ENCODE results near the gene MRPL44.
"Not testable (repeated sequence)": the region's sequence is repeated elsewhere in the genome, so short reads cannot be mapped to it uniquely, and the experiment has no call there.

MRPL44 gene

DNA sequence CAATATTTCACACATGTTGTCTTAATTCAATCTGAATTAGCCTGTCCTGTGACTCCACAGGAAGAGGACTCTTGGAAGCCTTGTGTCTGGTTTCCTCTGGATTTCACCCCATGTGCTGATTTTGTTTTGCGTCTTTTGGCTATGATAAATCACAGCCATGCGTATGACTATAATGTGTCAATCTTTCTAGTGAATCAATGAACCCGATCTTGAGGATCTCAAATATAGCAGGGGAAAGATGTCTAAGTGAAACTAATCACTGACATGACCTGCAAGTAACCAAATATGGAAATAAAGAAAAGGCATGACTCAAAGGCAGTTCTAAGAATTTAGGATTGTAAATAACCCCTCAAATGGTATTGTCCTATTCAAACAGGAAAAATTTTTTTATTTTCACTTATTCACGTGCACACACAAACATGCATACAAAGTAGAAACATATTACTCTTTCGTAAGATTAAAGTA lies 20.4 kb upstream of the MRPL44 start:
- DNase-seq (ENCODE audit: low read depth), result no peak

- DNase-seq (ENCODE audit: low read depth), result no peak
Observed at GRCh38 chr2:223937535-223937934, 19.7 kb upstream of the MRPL44 start.

DNA sequence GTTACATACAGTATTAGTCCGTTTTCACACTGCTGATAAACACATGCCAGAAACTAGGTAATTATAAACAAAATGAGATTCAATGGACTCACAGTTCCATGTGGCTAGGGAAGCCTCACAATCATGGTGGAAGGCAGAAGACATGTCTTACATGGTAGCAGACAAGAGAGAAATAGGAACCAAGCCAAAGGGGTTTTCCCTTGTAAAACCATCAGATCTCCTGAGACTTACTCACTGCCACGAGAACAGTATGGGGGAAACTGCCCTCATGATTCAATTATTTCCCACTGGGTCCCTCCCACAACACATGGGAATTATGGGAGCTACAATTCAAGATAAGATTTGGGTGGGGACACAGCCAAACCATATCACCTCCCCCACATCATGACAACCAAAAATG lies 17.8 kb upstream of the MRPL44 start:
- not testable (repeated sequence) for DNase-seq (ENCODE audit: low read depth)

DNA sequence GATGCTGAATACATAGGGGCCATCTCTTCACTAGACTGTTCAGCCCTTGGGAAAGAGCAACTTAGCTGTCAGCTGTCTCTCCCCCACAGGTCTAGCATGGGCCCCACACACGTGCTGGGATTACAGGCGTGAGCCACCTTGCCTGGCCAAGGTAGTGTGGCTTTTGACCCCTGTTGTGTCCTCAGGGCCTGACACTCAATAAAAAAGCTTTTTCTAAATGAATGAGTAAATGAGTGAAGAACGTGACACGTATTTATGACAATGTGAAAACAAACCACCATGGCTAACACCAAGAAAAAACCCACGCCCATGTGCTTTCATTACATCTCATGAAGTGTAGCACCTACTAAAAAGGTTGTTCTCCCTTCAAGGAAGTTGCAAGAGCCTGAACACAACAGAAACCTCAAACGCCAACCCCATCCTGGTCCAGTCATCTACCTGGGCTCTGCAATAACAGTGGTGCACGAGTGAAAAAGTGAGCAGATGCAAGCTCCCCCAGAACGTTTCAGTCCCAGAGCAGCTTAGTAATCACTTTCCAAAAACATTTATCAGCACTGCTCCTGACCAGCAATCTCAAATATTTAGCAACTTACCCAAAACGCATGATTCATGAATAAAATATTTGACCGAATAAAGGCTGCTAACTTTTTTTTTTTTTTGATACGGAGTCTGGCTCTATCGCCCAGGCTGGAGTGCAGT lies 15.5 kb upstream of the MRPL44 start:
- DNase-seq (ENCODE audit: low read depth), result no peak

- no peak for DNase-seq (ENCODE audit: low read depth)
Observed at GRCh38 chr2:223943135-223943534, 14.1 kb upstream of the MRPL44 start.

DNA sequence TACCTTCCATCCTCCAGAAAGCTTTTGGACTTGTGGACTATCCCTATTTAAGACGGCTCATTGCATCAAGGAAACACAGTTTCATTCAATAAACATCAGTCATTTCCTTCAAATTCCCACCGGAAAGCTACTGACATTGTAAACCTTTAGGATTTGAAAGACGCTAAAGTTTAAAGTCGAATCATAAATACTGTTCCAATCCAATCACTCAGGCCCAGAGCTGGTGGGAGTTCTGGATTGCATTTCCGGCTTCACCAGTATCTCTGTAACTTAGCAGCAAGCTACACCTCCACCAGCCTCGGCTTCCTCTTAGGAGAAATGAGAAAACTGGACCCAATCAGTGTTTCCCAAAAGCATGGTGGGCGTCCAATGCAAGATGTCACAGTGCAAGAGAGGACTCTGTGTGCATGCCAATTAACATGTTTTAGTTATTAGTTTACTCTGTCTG lies 13.7 kb upstream of the MRPL44 start:
- DNase-seq (ENCODE audit: low read depth), result no peak

GRCh38 chr2:223944166-223944702 lies 13.0 kb upstream of the MRPL44 start:
- no peak for DNase-seq (ENCODE audit: low read depth)

DNA sequence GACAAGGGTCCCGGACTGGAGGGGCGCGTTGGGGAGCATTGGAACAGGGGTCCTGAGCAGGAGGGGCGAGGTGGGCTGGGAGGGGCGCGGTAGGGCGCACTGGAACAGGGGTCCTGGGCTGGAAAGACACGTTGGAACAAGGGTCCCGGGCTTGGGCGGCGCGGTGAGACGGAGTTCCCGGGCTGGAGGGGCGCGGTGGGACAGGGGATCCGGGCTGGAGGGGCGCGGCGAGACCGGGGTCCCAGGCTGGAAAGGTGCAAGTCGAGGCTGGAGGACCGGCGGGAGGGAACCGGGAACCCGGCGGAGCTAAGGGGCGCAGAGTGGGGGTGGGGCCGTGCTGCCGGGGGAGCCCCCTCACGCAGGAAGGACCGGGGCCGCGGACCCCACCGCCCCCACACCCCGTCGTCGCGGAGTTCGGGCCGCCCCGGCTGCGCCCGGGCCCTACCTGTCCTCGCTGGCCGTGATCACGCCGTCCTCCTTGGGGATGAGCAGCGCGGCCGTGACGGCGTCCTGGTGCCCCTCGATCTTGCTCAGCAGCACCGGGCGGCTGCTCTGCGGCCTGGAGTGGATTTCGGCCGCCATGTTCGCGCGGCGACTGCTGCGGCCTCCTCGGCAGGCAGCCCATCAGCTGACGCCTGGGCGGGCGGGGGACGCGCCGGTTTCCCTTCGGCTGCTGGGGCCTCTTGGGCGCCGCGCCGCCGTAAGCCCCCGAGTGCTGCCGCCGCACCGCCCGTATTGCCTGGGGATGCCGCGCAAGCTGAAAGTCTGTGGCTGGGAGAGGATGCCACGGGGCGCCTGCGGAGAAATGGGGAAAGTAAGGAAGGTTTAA lies 12.3 kb upstream of the MRPL44 start, which contains the start of gene WDFY1:
Gene WDFY1, minus strand, starts transcription at position 633 of the 829 bp plus-strand sequence. Its CDS starts 51 bp downstream, at position 582.
- DNase-seq (ENCODE audit: low read depth), result peak; percentile 66

DNA sequence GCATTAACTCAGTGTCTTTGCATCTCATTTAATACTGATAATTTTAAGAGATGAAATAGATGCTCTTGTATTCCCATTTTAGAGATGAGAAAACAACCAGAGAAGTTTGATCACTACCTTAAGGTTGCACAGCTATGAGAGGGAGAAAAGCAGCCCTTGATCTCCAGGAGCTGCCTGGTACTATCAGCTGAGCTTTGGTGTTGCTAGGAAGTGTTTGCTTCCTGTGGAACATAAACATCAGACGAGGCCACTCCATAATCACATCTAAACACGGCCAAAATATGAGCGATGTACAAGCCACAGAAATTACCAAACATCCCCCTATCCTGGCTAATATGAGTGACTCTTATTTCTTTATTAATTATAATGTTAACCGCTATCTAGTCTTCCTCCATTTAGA lies 11.5 kb upstream of the MRPL44 start:
- DNase-seq (ENCODE audit: low read depth), result no peak

- DNase-seq (ENCODE audit: low read depth), result no peak
Observed at GRCh38 chr2:223947711-223948205, 9.5 kb upstream of the MRPL44 start.

GRCh38 chr2:223949241-223949840 lies 7.9 kb upstream of the MRPL44 start:
- DNase-seq (ENCODE audit: low read depth), result no peak

- DNase-seq (ENCODE audit: low read depth), result no peak
Observed at GRCh38 chr2:223950448-223951347, 6.6 kb upstream of the MRPL44 start.

GRCh38 chr2:223952280-223952968 lies 4.8 kb upstream of the MRPL44 start:
- DNase-seq (ENCODE audit: low read depth), result no peak

DNA sequence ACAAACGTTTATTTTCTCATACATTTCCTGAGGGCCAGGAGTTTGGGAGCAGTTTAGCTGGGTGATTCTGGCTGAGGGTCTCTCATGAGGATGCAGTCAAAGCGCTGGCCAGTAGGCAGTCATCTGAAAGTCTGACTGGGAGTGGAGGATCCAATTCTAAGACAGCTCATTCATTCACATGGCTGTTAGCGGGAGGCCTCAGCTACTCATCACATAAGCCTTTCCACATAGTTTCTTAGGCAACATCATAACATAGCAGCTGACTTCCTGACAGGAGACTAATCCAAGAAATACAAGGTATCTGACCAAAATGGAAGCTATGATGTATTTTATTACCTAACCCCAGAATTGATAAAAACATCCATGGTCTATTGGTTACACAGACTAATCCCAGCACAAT lies 2.9 kb upstream of the MRPL44 start:
- DNase-seq (ENCODE audit: low read depth), result no peak

DNA sequence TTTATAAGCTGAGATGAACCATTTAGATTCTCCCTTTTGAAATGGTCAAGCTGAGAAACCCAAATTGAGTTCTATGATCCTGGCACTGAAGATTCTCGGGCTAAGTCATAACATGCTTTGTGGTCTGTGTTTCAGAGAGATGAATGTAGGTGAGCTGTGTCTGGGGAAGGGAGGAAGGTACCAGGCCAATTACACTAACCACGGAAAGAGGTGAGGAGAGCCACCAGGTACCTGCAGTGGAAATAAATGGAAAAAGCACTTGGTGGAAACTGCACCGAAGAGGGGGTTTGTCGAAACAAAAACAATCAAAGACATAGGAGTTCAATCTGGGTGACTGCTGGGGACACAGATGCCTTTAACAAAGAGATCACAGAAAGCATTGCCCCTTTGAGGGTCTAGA lies 963 bp upstream of the MRPL44 start:
- no peak for DNase-seq (ENCODE audit: low read depth)

DNA sequence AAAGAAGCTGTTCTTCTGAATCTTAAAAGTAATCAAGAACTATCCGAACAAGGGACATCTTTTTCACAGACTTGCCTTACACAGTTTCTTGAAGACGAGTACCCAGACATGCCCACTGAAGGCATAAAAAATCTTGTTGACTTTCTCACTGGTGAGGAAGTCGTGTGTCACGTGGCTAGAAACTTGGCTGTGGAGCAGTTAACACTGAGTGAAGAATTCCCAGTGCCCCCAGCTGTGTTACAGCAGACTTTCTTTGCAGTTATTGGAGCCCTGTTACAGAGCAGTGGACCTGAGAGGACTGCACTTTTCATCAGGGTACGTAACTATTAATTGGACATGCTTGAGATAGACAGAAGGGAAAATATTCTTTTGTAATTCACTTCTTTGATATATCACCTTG lies 2.4 kb downstream of the MRPL44 start:
- no peak for DNase-seq (ENCODE audit: low read depth)

GRCh38 chr2:223967981-223968380 lies 10.7 kb downstream of the MRPL44 start:
- DNase-seq (ENCODE audit: low read depth), result no peak

- no peak for DNase-seq (ENCODE audit: low read depth)
Observed at GRCh38 chr2:223969315-223969714, 12.1 kb downstream of the MRPL44 start.

- DNase-seq (ENCODE audit: low read depth), result no peak
Observed at GRCh38 chr2:223969856-223970255, 12.6 kb downstream of the MRPL44 start.

DNA sequence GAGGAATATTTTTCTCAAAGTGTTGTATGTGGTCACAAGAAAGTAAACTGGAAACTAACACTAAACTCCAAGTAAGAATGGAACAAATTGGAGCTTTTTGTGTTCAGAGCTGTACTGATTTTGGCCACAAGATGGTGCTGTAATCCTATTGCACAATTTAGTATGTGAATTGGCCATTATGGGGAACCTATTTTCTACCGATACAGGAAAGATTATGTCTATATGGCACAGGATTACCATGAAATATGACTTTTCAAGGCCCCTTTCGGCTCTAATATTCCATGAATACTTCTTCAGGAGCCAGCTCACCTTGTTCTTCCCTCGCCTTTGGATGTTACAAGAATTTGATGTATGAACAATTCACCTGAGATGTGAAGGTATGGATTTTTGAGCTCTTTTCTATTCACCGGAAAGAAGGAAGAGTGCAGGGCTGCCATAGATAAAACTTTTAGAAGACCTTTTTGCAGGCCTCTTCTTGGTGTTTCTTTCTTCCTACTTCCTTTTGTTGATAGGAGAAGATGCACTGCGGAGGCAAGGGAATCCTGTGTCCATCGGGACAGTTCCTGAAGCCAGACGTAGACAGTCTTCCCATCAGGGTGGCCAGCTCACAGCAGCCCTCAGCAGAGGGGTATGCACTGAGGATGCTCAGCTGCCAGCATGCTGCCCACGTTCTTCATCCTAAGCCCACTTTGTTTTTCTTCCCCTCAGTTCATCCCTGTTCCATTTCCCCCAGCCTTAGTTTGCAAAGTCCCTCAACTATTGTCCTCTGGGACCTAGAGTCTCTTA lies 13.3 kb downstream of the MRPL44 start:
- DNase-seq (ENCODE audit: low read depth), result no peak

Measured in activated T-helper 1 cell treated with Interleukin-2 at 50 U/mL for 16 hours (primary cell).